Stimulated activated effector memory CD8-positive, alpha-beta T cell treated with anti-CD3 and anti-CD28 coated beads, Interleukin-12 subunit alpha, Interleukin-12 subunit beta, amount 100 ng/mL, for 72 hours (primary cell): Measurements from ENCODE around the gene DRG1.
A peak's percentile ranks its signal among the peaks of the same experiment; 100 is the strongest.
"Not testable (repeated sequence)": the region's sequence is repeated elsewhere in the genome, so short reads cannot be mapped to it uniquely, and the experiment has no call there.

ENCODE experiments used
- ATAC-seq: fragments of 150-1000 bp; cut with Tn5 transposase; 2 replicates; pipeline ENCODE4 v1.10.0; 2021
- DNase-seq, 2 donors: peaks; one replicate each; pipeline ENCODE4 v3.0.0; 2021 to 2022; ENCODE audit warnings: low spot score in 2 of 2
- H3K27ac Mint-ChIP-seq: one replicate; pipeline ENCODE4 v1.8.0; 2022; ENCODE audit warnings: mild to moderate bottlenecking, mixed read lengths
- H3K36me3 Mint-ChIP-seq: one replicate; pipeline ENCODE4 v1.8.0; 2022; ENCODE audit warnings: mild to moderate bottlenecking, mixed read lengths
- H3K4me1 Mint-ChIP-seq: one replicate; pipeline ENCODE4 v1.8.0; 2022; ENCODE audit warnings: mixed read lengths
- H3K4me3 Mint-ChIP-seq: one replicate; pipeline ENCODE4 v1.8.0; 2022; ENCODE audit warnings: mild to moderate bottlenecking, mixed read lengths
- H3K9me3 Mint-ChIP-seq: one replicate; pipeline ENCODE4 v1.8.0; 2022; ENCODE audit warnings: mixed read lengths

DRG1 gene, protein sequence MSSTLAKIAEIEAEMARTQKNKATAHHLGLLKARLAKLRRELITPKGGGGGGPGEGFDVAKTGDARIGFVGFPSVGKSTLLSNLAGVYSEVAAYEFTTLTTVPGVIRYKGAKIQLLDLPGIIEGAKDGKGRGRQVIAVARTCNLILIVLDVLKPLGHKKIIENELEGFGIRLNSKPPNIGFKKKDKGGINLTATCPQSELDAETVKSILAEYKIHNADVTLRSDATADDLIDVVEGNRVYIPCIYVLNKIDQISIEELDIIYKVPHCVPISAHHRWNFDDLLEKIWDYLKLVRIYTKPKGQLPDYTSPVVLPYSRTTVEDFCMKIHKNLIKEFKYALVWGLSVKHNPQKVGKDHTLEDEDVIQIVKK

GRCh38 chr22:31399211-31400022 is at the start of gene DRG1:
DRG1 (plus strand) TSS chr22:31399604; CDS start chr22:31399684, 80 bp downstream.
- H3K27ac Mint-ChIP-seq = peak within 1 kb of the TSS; percentile 99
- H3K36me3 Mint-ChIP-seq = peaks cover 51% of the 10 kb centered on the region
- ATAC-seq (peak; percentile 99), DNase-seq (peak; percentile 90 to 98)
- H3K4me3 Mint-ChIP-seq = peak within 1 kb of the TSS; percentile 92
- no peaks in the 10 kb centered on the region for H3K4me1 Mint-ChIP-seq
- no peaks in the 10 kb centered on the region for H3K9me3 Mint-ChIP-seq

GRCh38 chr22:31349960-31350359 is 49.4 kb upstream of the DRG1 start:
- Mint-ChIP-seq H3K36me3 (peaks cover 2% of the 10 kb centered on the region), H3K4me3 (no peak overlapping the region), H3K9me3 (no peaks in the 10 kb centered on the region), H3K27ac (no peak overlapping the region), H3K4me1 (peaks cover 7% of the 10 kb centered on the region)
- DNase-seq (no peak), ATAC-seq (no peak)

DNA sequence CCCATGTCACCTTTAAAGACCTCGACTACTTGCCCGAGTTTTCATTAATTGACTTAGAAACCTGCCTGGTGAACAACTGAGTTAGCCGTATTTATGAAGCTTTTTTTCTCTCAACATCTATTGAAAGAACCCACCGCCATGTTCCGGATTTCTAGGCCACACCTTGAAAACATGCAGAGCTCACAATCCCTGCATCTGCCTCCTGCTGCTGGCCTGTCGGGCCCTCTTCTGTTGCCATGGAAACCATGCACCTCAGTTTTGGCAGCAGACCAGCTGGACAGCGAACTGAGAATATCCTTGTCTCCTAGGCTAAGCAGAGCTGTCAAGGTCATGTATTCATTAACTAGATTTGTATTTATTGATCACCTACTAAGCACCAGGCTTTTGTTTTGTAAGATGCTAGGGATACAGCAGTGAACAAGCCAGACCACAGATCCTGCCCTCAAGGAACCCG is 49.0 kb upstream of the DRG1 start:
- no peak overlapping the region for H3K27ac Mint-ChIP-seq
- no peaks in the 10 kb centered on the region for H3K9me3 Mint-ChIP-seq
- DNase-seq = no peak
- H3K4me3 Mint-ChIP-seq = no peak overlapping the region
- H3K36me3 Mint-ChIP-seq = no peaks in the 10 kb centered on the region
- no peak for ATAC-seq
- peaks cover 2% of the 10 kb centered on the region for H3K4me1 Mint-ChIP-seq

DNA sequence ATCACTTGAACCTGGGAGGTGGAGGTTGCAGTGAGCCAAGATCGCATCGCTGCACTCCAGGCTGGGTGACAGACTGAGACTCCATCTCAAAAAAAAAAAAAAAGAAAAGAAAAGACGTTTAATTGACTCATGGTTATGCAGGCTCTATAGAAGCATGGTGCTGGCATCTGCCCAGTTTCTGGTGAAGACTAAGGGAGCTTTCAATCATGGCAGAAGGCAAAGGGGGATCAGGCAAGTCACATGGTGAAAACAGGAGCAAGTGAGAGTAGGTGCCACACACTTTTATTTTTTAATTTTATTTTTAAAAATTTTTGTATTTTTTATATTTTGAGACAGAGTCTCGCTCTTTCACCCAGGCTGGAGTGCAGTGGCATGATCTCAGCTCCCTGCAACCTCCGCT is 44.9 kb upstream of the DRG1 start:
- no peaks in the 10 kb centered on the region for H3K4me1 Mint-ChIP-seq
- no peak overlapping the region for H3K27ac Mint-ChIP-seq
- ATAC-seq = no peak

DNA sequence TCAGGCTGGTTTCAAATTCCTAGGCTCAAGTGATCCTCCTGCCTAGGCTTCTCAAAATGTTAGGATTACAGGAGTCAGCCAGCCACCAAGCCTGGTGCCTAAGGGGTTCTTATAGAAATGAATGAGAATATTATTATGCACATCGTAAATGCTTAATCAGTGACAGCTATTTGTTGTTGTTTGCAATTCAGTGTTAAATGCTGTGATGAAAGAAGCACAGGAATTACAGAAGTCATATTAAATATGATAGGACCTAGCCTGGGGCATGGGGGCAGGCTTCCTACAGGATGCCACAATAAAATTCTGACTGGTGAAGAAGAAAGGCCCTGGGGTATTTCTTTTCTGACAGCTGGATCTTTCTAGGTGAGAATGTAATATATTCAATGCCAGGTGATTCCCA is 39.4 kb upstream of the DRG1 start:
- H3K36me3 Mint-ChIP-seq = no peaks in the 10 kb centered on the region
- DNase-seq = no peak
- H3K4me1 Mint-ChIP-seq = no peaks in the 10 kb centered on the region
- H3K9me3 Mint-ChIP-seq = no peaks in the 10 kb centered on the region
- H3K4me3 Mint-ChIP-seq = no peak overlapping the region
- no peak for ATAC-seq
- no peak overlapping the region for H3K27ac Mint-ChIP-seq

More for the DNA sequence above, 44.9 kb upstream of the DRG1 start:
- no peaks in the 10 kb centered on the region for H3K36me3 Mint-ChIP-seq
- H3K9me3 Mint-ChIP-seq = no peaks in the 10 kb centered on the region
- no peak overlapping the region for H3K4me3 Mint-ChIP-seq
- no peak for DNase-seq

GRCh38 chr22:31361743-31362142 is 37.7 kb upstream of the DRG1 start:
- Mint-ChIP-seq H3K4me1 (no peaks in the 10 kb centered on the region), H3K36me3 (no peaks in the 10 kb centered on the region), H3K9me3 (no peaks in the 10 kb centered on the region), H3K27ac (no peak overlapping the region), H3K4me3 (no peak overlapping the region)
- no peak for DNase-seq
- no peak for ATAC-seq

DNA sequence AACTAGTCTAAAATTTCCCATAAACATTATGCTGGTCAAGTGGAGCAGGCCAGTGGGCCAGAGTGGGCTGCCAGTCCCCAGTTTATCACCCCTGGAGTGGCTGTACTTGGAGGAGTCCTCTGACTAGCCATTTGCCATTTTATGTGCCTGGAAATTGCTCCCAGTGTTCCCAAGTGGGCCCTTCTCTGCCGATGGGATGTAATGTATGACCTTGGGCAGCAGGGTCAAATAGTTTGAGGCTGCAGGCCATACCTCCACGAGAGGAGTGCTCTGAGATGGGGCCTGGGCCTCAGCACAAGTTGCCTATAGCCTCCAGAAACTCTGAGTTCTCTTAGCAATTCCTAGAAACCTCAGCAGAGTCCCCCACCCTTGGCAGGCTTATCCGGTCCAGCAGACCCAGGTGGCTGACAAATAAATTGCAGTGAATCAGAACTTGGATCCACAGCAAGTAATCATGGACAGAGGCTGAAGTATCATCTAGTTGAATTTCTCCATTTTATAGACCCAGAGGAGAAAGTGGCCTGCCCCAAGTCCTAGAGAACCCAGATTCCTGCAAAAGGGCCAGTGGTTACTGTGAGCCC is 35.4 kb upstream of the DRG1 start:
- no peaks in the 10 kb centered on the region for H3K36me3 Mint-ChIP-seq
- H3K4me1 Mint-ChIP-seq = no peaks in the 10 kb centered on the region
- DNase-seq = no peak
- no peak overlapping the region for H3K4me3 Mint-ChIP-seq
- no peak overlapping the region for H3K27ac Mint-ChIP-seq
- no peak for ATAC-seq
- H3K9me3 Mint-ChIP-seq = no peaks in the 10 kb centered on the region

DNA sequence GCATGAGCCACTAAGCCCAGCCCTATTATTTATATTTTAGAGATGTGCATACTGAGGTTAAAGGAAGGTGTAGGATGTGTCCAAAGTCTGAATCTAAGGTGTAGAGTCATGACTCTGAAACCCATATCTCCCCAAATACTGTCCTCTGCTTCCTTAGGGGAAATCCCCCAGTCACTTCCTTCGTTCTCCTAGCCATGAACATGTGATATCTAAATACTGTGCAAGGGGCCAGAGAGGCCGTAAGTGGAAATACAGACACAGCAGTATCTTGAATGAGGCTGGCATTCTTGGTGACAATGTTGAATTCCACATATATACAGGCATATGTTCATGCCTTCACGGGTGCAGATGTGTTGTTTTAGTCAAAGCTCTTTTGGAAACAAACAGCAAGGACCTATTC is 32.0 kb upstream of the DRG1 start:
- no peak overlapping the region for H3K27ac Mint-ChIP-seq
- no peaks in the 10 kb centered on the region for H3K36me3 Mint-ChIP-seq
- H3K4me3 Mint-ChIP-seq = no peak overlapping the region
- no peak for ATAC-seq
- H3K9me3 Mint-ChIP-seq = no peaks in the 10 kb centered on the region
- H3K4me1 Mint-ChIP-seq = no peaks in the 10 kb centered on the region
- no peak for DNase-seq

- H3K27ac Mint-ChIP-seq = no peak overlapping the region
- no peak overlapping the region for H3K4me3 Mint-ChIP-seq
- H3K9me3 Mint-ChIP-seq = no peaks in the 10 kb centered on the region
- ATAC-seq = no peak
- no peaks in the 10 kb centered on the region for H3K4me1 Mint-ChIP-seq
- no peak for DNase-seq
- H3K36me3 Mint-ChIP-seq = no peaks in the 10 kb centered on the region
Measured at GRCh38 chr22:31377612-31378011, 21.8 kb upstream of the DRG1 start.

GRCh38 chr22:31378123-31378522 is 21.3 kb upstream of the DRG1 start:
- ATAC-seq = no peak
- no peaks in the 10 kb centered on the region for H3K9me3 Mint-ChIP-seq
- H3K4me3 Mint-ChIP-seq = no peak overlapping the region
- DNase-seq = no peak
- H3K36me3 Mint-ChIP-seq = no peaks in the 10 kb centered on the region
- no peaks in the 10 kb centered on the region for H3K4me1 Mint-ChIP-seq
- no peak overlapping the region for H3K27ac Mint-ChIP-seq

DNA sequence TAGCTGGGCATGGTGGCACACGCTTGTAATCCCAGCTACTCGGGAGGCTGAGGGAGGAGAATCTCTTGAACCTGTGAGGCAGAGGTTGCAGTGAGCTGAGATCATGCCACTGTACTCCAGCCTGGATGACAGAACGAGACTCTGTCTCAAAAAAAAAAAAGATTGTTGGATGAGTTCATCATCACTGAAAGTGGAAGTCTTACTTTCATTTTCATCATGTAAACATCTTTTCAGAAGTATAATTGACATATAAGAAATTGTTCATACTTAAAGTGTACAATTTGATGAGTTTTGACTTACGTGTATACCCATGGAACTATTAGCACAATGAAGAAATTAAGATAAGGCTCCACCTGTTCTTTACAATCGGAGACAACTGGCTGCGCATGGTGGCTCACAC is 20.8 kb upstream of the DRG1 start:
- ATAC-seq = peak; percentile 66
- not testable (repeated sequence) for H3K9me3 Mint-ChIP-seq, DNase-seq, H3K27ac Mint-ChIP-seq, H3K4me1 Mint-ChIP-seq, H3K4me3 Mint-ChIP-seq, H3K36me3 Mint-ChIP-seq

GRCh38 chr22:31393893-31394292 is 5.5 kb upstream of the DRG1 start:
- Mint-ChIP-seq H3K36me3 (no peaks in the 10 kb centered on the region), H3K9me3 (no peaks in the 10 kb centered on the region), H3K4me1 (no peaks in the 10 kb centered on the region), H3K27ac (no peak overlapping the region), H3K4me3 (no peak overlapping the region)
- no peak for ATAC-seq
- no peak for DNase-seq

- no peak for DNase-seq
- Mint-ChIP-seq H3K36me3 (no peaks in the 10 kb centered on the region), H3K9me3 (no peaks in the 10 kb centered on the region), H3K27ac (no peak overlapping the region), H3K4me1 (no peaks in the 10 kb centered on the region), H3K4me3 (no peak overlapping the region)
- ATAC-seq = no peak
Measured at GRCh38 chr22:31394326-31394725, 5.1 kb upstream of the DRG1 start.

- no peak for ATAC-seq
- no peak overlapping the region for H3K27ac Mint-ChIP-seq
- H3K4me1 Mint-ChIP-seq = no peaks in the 10 kb centered on the region
- DNase-seq = no peak
- H3K9me3 Mint-ChIP-seq = no peaks in the 10 kb centered on the region
- peaks cover 39% of the 10 kb centered on the region for H3K36me3 Mint-ChIP-seq
- H3K4me3 Mint-ChIP-seq = no peak overlapping the region
Measured at GRCh38 chr22:31398231-31398630, 1.2 kb upstream of the DRG1 start.

DNA sequence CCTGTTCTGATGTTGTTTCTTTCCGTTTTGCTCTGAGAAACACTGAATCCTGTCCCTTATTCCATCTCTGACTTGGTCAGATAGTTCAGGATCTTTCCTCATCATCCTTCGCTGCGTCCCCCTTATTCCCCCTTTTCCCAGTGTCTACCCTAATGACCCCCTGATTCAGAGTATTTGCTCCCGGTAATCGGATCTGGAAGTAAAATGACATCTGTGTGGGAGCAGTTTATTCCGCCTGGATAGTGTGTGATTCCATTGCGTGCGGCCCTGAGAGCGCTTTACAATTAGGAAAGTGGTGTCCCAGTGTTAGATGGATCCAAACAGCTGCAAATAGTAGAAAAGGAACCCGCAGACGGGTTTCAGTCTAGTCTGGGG is 606 bp downstream of the DRG1 start:
- peak overlapping the region; percentile 92 for H3K4me3 Mint-ChIP-seq
- DNase-seq (peak in 1 of 2 donors; percentile 2), ATAC-seq (no peak)
- H3K36me3 Mint-ChIP-seq = peaks cover 57% of the 10 kb centered on the region
- no peaks in the 10 kb centered on the region for H3K9me3 Mint-ChIP-seq
- peak overlapping the region; percentile 99 for H3K27ac Mint-ChIP-seq
- no peaks in the 10 kb centered on the region for H3K4me1 Mint-ChIP-seq

- not testable (repeated sequence) for ATAC-seq, H3K4me3 Mint-ChIP-seq, DNase-seq, H3K9me3 Mint-ChIP-seq, H3K27ac Mint-ChIP-seq, H3K4me1 Mint-ChIP-seq
- H3K36me3 Mint-ChIP-seq = peaks cover 80% of the 10 kb centered on the region
Measured at GRCh38 chr22:31402350-31402749, 2.9 kb downstream of the DRG1 start.
